Calu3 (cell line): ENCODE measurements around the gene LAMB4. TPM values are rescaled to one million over a fixed set of nuclear protein-coding genes. Genes with fewer than 3 reads are reported as not detected.

Experiments
- Bru-seq: library from RNA; stranded (reverse); fragments of 400-500 nt; gene quantifications from one replicate; lab custom pipeline; 2021; lab: Mats Ljungman, UMichigan
- BruChase-seq, 2 experiments: library from RNA; stranded (reverse); fragments of 400-500 nt; gene quantifications; one replicate each; lab custom pipeline; 2021; lab: Mats Ljungman, UMichigan
- BruUV-seq: library from RNA; stranded (reverse); fragments of 400-500 nt; replicated peaks from 2 replicates; lab custom pipeline; 2021; lab: Mats Ljungman, UMichigan
- CTCF ChIA-PET: fragments of 300-600 bp; sonication (Branson Sonifier 250); formaldehyde crosslinking; loops from one replicate; lab custom pipeline; 2022; ENCODE audit warnings: antibody characterized with exemption; lab: Charles Lee
- DNase-seq: peaks from one replicate; pipeline ENCODE4 v3.0.0; 2022
- H3K27ac Mint-ChIP-seq: one replicate; pipeline ENCODE4 v1.8.0; 2022; ENCODE audit warnings: mixed read lengths; ENCODE audit not compliant: unreplicated experiment
- H3K27me3 Mint-ChIP-seq: one replicate; pipeline ENCODE4 v1.8.0; 2022; ENCODE audit warnings: mixed read lengths; ENCODE audit not compliant: unreplicated experiment
- H3K36me3 Mint-ChIP-seq: one replicate; pipeline ENCODE4 v1.8.0; 2022; ENCODE audit warnings: mild to moderate bottlenecking, moderate library complexity, mixed read lengths; ENCODE audit not compliant: insufficient read depth, unreplicated experiment
- H3K4me1 Mint-ChIP-seq: one replicate; pipeline ENCODE4 v1.8.0; 2022; ENCODE audit warnings: mild to moderate bottlenecking, low read depth, mixed read lengths; ENCODE audit not compliant: unreplicated experiment
- H3K4me3 Mint-ChIP-seq: one replicate; pipeline ENCODE4 v1.8.0; 2022; ENCODE audit warnings: mild to moderate bottlenecking, low read depth, moderate library complexity, mixed read lengths; ENCODE audit not compliant: unreplicated experiment
- H3K9me3 Mint-ChIP-seq: one replicate; pipeline ENCODE4 v1.8.0; 2022; ENCODE audit warnings: low read depth, mixed read lengths; ENCODE audit not compliant: unreplicated experiment
- intact Hi-C: fragments of 100-400 bp; cut with micrococcal nuclease; formaldehyde crosslinking; loops from one replicate; pipeline ENCODE4 v1.10.0; 2022; ENCODE audit not compliant: unreplicated experiment
- long read RNA-seq: library from polyadenylated mRNA; stranded (forward); transcript quantifications from one replicate; pipeline ENCODE4 v2.0.0, GENCODE V29; 2022
- total RNA-seq: library from RNA; stranded (reverse); gene quantifications from 2 replicates; pipeline ENCODE4 v1.2.3, GENCODE V29; 2022
- TF ChIP-seq, protein P1 (sequence below): fragments of 200-600 bp; IDR thresholded peaks from one replicate; pipeline ENCODE4 v1.8.0; 2022; ENCODE audit warnings: antibody characterized with exemption; ENCODE audit not compliant: unreplicated experiment

LAMB4 gene, protein sequence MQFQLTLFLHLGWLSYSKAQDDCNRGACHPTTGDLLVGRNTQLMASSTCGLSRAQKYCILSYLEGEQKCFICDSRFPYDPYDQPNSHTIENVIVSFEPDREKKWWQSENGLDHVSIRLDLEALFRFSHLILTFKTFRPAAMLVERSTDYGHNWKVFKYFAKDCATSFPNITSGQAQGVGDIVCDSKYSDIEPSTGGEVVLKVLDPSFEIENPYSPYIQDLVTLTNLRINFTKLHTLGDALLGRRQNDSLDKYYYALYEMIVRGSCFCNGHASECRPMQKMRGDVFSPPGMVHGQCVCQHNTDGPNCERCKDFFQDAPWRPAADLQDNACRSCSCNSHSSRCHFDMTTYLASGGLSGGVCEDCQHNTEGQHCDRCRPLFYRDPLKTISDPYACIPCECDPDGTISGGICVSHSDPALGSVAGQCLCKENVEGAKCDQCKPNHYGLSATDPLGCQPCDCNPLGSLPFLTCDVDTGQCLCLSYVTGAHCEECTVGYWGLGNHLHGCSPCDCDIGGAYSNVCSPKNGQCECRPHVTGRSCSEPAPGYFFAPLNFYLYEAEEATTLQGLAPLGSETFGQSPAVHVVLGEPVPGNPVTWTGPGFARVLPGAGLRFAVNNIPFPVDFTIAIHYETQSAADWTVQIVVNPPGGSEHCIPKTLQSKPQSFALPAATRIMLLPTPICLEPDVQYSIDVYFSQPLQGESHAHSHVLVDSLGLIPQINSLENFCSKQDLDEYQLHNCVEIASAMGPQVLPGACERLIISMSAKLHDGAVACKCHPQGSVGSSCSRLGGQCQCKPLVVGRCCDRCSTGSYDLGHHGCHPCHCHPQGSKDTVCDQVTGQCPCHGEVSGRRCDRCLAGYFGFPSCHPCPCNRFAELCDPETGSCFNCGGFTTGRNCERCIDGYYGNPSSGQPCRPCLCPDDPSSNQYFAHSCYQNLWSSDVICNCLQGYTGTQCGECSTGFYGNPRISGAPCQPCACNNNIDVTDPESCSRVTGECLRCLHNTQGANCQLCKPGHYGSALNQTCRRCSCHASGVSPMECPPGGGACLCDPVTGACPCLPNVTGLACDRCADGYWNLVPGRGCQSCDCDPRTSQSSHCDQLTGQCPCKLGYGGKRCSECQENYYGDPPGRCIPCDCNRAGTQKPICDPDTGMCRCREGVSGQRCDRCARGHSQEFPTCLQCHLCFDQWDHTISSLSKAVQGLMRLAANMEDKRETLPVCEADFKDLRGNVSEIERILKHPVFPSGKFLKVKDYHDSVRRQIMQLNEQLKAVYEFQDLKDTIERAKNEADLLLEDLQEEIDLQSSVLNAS (N-terminal part only)
- 0.12 TPM in 1 of 2 replicates, not detected in the other for total RNA-seq
- percentile 10 among the genes with signal in this experiment for Bru-seq, nascent RNA
- BruChase-seq, experiment 1, labeled RNA remaining after a 6-hour chase, result percentile 17 among the genes with signal in this experiment
- BruChase-seq, experiment 2, labeled RNA remaining after a 2-hour chase, result percentile 15 among the genes with signal in this experiment
- long read RNA-seq, result 0 reads

GRCh38 chr7:108130261-108130660 lies at the start of gene LAMB4:
Gene LAMB4 (minus strand): TSS chr7:108130361. CDS start chr7:108123164, 7,197 bp downstream.
- BruUV-seq, result no TSS peak
- CTCF ChIA-PET, result no interaction called here
- TF ChIP-seq, protein P1, sequence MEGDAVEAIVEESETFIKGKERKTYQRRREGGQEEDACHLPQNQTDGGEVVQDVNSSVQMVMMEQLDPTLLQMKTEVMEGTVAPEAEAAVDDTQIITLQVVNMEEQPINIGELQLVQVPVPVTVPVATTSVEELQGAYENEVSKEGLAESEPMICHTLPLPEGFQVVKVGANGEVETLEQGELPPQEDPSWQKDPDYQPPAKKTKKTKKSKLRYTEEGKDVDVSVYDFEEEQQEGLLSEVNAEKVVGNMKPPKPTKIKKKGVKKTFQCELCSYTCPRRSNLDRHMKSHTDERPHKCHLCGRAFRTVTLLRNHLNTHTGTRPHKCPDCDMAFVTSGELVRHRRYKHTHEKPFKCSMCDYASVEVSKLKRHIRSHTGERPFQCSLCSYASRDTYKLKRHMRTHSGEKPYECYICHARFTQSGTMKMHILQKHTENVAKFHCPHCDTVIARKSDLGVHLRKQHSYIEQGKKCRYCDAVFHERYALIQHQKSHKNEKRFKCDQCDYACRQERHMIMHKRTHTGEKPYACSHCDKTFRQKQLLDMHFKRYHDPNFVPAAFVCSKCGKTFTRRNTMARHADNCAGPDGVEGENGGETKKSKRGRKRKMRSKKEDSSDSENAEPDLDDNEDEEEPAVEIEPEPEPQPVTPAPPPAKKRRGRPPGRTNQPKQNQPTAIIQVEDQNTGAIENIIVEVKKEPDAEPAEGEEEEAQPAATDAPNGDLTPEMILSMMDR, result no peak
- H3K4me1 Mint-ChIP-seq, result no peaks in the 10 kb centered on the region
- no peak within 1 kb of the TSS for H3K27ac Mint-ChIP-seq
- H3K36me3 Mint-ChIP-seq, result no peaks in the 10 kb centered on the region
- no peaks in the 10 kb centered on the region for H3K27me3 Mint-ChIP-seq
- no peak within 1 kb of the TSS for H3K4me3 Mint-ChIP-seq
- no peak for DNase-seq
- intact Hi-C loops, result no loop called here
- no peaks in the 10 kb centered on the region for H3K9me3 Mint-ChIP-seq

DNA sequence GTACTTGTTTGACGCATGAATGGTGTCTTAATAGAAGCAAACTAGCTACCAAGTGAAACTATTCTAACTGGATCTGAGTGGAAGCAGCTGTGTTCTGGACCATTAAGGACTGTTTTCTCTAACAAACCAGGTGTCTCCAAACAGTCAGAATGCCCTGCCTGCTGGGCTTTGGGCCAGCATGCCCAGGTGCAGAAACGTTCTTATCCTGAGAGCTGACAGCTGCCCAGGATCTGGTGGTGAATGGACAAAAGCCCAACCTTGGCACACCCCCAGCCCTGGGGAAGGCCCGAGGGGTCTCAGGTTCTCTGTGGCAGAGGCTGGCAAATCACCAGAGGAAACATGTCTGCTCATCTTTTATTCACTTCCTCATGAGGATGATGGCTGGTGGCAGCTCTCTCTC lies 48.2 kb upstream of the LAMB4 start:
- TF ChIP-seq, protein P1, result no peak
- intact Hi-C loops, result no loop called here
- no peaks in the 10 kb centered on the region for H3K4me1 Mint-ChIP-seq
- no TSS peak for BruUV-seq
- H3K27me3 Mint-ChIP-seq, result no peaks in the 10 kb centered on the region
- H3K27ac Mint-ChIP-seq, result no peak overlapping the region
- DNase-seq, result no peak
- CTCF ChIA-PET, result no interaction called here
- no peak overlapping the region for H3K4me3 Mint-ChIP-seq
- H3K9me3 Mint-ChIP-seq, result no peaks in the 10 kb centered on the region
- H3K36me3 Mint-ChIP-seq, result no peaks in the 10 kb centered on the region

GRCh38 chr7:108171164-108171563 lies 41.0 kb upstream of the LAMB4 start:
- no peak overlapping the region for H3K4me3 Mint-ChIP-seq
- no peaks in the 10 kb centered on the region for H3K4me1 Mint-ChIP-seq
- no peaks in the 10 kb centered on the region for H3K27me3 Mint-ChIP-seq
- intact Hi-C loops, result no loop called here
- DNase-seq, result no peak
- CTCF ChIA-PET, result no interaction called here
- no peaks in the 10 kb centered on the region for H3K36me3 Mint-ChIP-seq
- no peaks in the 10 kb centered on the region for H3K9me3 Mint-ChIP-seq
- no TSS peak for BruUV-seq
- TF ChIP-seq, protein P1, result no peak
- no peak overlapping the region for H3K27ac Mint-ChIP-seq
